NB4 (cell line): ENCODE results near the gene NCOR1.
"Not testable (repeated sequence)": the region's sequence is repeated elsewhere in the genome, so short reads cannot be mapped to it uniquely, and the experiment has no call there.

ENCODE experiments used
- DNase-seq: peaks from one replicate; pipeline ENCODE4 v3.0.0; 2010; ENCODE audit warnings: low read depth
- H3K4me3 ChIP-seq: one replicate; pipeline ENCODE4 v1.5.1; 2011; ENCODE audit warnings: mild to moderate bottlenecking, low read depth, low read length, moderate library complexity
- CTCF ChIP-seq: IDR thresholded peaks from one replicate; pipeline ENCODE4 v1.5.1; 2012; ENCODE audit warnings: low read depth, low read length
- MYC ChIP-seq: IDR thresholded peaks from 2 replicates; pipeline ENCODE4 v1.6.1; 2011; ENCODE audit warnings: low read depth, low read length
- POLR2A ChIP-seq: IDR thresholded peaks from 2 replicates; pipeline ENCODE4 v1.6.1; 2011; ENCODE audit warnings: mild to moderate bottlenecking; ENCODE audit not compliant: insufficient read length; ENCODE audit errors: extremely low read depth
- TF ChIP-seq, protein P1 (sequence below): IDR thresholded peaks from 2 replicates; pipeline ENCODE4 v1.6.1; 2011; ENCODE audit warnings: low read depth, low read length

Gene NCOR1

DNA sequence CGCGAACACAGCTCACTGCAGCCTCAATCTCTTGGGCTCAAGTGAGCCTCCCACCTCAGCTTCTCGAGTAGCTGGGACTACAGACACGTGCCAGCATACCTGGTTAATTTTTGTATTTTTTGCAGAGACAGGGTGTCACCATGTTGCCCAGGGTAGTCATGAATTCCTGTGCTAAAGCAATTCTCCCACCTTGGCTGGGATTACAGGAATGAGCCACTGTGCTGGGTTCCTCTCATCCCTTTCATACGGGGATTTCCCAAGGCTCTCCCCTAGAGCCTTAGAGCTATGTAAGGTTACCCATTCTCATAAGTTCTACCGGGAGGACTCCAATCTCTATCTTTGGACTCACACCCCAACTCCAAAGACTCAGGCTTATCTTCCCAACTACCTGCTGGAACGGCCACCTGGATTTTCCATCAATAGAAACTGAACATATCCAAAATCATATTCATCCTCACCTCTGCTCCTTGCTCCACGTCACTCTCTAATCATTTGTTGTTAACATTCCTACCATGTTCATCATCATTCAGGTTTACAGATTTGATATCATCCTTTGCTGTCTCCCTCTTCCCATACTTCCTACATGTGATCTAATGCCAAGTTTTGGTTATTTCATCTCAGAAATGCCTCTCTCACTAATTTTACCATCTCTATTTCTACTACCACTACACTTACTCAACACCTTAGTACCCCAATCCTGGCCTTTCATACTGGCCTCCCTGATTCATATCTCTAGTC is 92.5 kb downstream of the NCOR1 start:
- no peak for DNase-seq
- TF ChIP-seq, protein P1, sequence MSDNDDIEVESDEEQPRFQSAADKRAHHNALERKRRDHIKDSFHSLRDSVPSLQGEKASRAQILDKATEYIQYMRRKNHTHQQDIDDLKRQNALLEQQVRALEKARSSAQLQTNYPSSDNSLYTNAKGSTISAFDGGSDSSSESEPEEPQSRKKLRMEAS, result no peak
- TF ChIP-seq POLR2A (no peak), MYC (no peak)
- H3K4me3 ChIP-seq, result no peak overlapping the region

- H3K4me3 ChIP-seq, result no peak overlapping the region
- TF ChIP-seq POLR2A (no peak), MYC (no peak), CTCF (no peak)
- TF ChIP-seq, protein P1, result no peak
- DNase-seq, result no peak
Measured at GRCh38 chr17:16121915-16122314, 93.4 kb downstream of the NCOR1 start.

GRCh38 chr17:16120937-16121336 is 94.4 kb downstream of the NCOR1 start:
- H3K4me3 ChIP-seq, result no peak overlapping the region
- no peak for TF ChIP-seq POLR2A
- DNase-seq, result no peak

- TF ChIP-seq MYC (no peak), CTCF (no peak), POLR2A (no peak)
- TF ChIP-seq, protein P1, result no peak
- H3K4me3 ChIP-seq, result no peak overlapping the region
- no peak for DNase-seq
Measured at GRCh38 chr17:16117149-16117548, 98.2 kb downstream of the NCOR1 start.

- not testable (repeated sequence) for H3K4me3 ChIP-seq
Measured at GRCh38 chr17:16115077-16115698, 100.1 kb downstream of the NCOR1 start.

DNA sequence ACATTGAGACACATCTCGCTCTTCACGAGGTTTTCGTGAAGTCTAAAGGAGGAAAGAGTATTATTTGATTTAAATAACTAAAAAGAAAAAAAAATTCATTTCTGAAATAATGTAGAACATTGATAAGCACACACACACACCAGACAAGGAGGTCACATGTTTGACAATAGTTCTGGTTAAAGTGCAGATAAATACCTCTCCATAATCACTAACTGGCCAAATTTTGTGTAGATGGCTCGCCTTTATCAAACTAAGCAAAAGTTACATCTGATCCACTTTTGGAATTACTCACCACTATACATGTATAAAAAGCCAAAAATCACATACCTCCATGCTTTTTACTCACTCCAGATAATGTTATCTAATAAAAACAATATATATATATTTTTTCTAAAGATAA is 106.5 kb downstream of the NCOR1 start:
- TF ChIP-seq, protein P1, result no peak
- no peak for TF ChIP-seq POLR2A
- H3K4me3 ChIP-seq, result no peak overlapping the region
- DNase-seq, result no peak

More at GRCh38 chr17:16115077-16115698, 100.1 kb downstream of the NCOR1 start:
- DNase-seq, result not testable (repeated sequence)

- TF ChIP-seq POLR2A, result no peak
- no peak for TF ChIP-seq CTCF
- TF ChIP-seq, protein P1, result no peak
- no peak for TF ChIP-seq MYC
- no peak overlapping the region for H3K4me3 ChIP-seq
- DNase-seq, result no peak
Measured at GRCh38 chr17:16108386-16108785, 106.9 kb downstream of the NCOR1 start.
